Keratinocyte (primary cell): ENCODE measurements around the gene HECTD2. TPM values are rescaled to one million over a fixed set of nuclear protein-coding genes. Genes with fewer than 3 reads are reported as not detected.

Experiments used
- DNase-seq: peaks from one replicate; pipeline ENCODE4 v3.0.0-alpha.2; 2011; ENCODE audit warnings: low read depth, missing footprints, low spot score
- FAIRE-seq: peaks from 2 replicates; lab custom pipeline; 2011; peaks lifted over from hg19 to GRCh38; lab: Jason Lieb, UNC
- H2AFZ ChIP-seq: 2 replicates; pipeline ENCODE4 v1.6.0; 2012; ENCODE audit warnings: low read length, control low read depth, inconsistent platforms; ENCODE audit not compliant: control insufficient read depth
- H3K27ac ChIP-seq: 2 replicates; pipeline ENCODE4 v1.5.1; 2011; ENCODE audit warnings: low read length; ENCODE audit not compliant: control insufficient read depth, insufficient read depth
- H3K27me3 ChIP-seq: 3 replicates; pipeline ENCODE4 v1.6.0; 2011; ENCODE audit warnings: low read length; ENCODE audit not compliant: control insufficient read depth, insufficient read depth; ENCODE audit errors: extremely low read depth
- H3K36me3 ChIP-seq, 2 experiments: 2 replicates in 1 of 2; 3 replicates in 1 of 2; pipeline ENCODE4 v1.5.1; 2011; ENCODE audit warnings: low read length in 2 of 2, mild to moderate bottlenecking in 1 of 2; ENCODE audit not compliant: control insufficient read depth in 2 of 2, insufficient read depth in 2 of 2; ENCODE audit errors: extremely low read depth in 1 of 2
- H3K4me1 ChIP-seq: 3 replicates; pipeline ENCODE4 v1.5.1; 2011; ENCODE audit warnings: low read length; ENCODE audit not compliant: control insufficient read depth, insufficient read depth; ENCODE audit errors: extremely low read depth
- H3K4me2 ChIP-seq: 3 replicates; pipeline ENCODE4 v1.6.0; 2011; ENCODE audit warnings: low read depth, low read length; ENCODE audit not compliant: control insufficient read depth, insufficient read depth; ENCODE audit errors: extremely low read depth
- H3K4me3 ChIP-seq, 3 experiments: fragments of 200-600 bp in 1 of 3; sonication (generic) in 1 of 3; 2 replicates in 2 of 3; 3 replicates in 1 of 3; pipeline ENCODE4 v1.5.1; 2011 to 2016; ENCODE audit warnings: low read length in 3 of 3, mild to moderate bottlenecking in 3 of 3, control low read depth in 2 of 3, inconsistent platforms in 1 of 3, low read depth in 1 of 3, mixed read lengths in 1 of 3, mixed run types in 1 of 3, moderate library complexity in 1 of 3; ENCODE audit not compliant: control insufficient read depth in 2 of 3, insufficient read depth in 2 of 3; ENCODE audit errors: extremely low read depth in 1 of 3
- H3K79me2 ChIP-seq: 2 replicates; pipeline ENCODE4 v1.6.0; 2012; ENCODE audit warnings: low read length; ENCODE audit not compliant: control insufficient read depth, insufficient read depth
- H3K9ac ChIP-seq: 3 replicates; pipeline ENCODE4 v1.6.0; 2011; ENCODE audit warnings: low read length; ENCODE audit not compliant: control insufficient read depth, insufficient read depth; ENCODE audit errors: extremely low read depth
- H3K9me1 ChIP-seq: 3 replicates; pipeline ENCODE4 v1.6.0; 2011; ENCODE audit warnings: low read length; ENCODE audit not compliant: control insufficient read depth, insufficient read depth; ENCODE audit errors: extremely low read depth
- H3K9me3 ChIP-seq: 2 replicates; pipeline ENCODE4 v1.5.1; 2012; ENCODE audit warnings: low read depth, low read length; ENCODE audit not compliant: control insufficient read depth
- H4K20me1 ChIP-seq: 3 replicates; pipeline ENCODE4 v1.6.0; 2011; ENCODE audit warnings: low read length; ENCODE audit not compliant: control insufficient read depth, insufficient read depth; ENCODE audit errors: extremely low read depth
- CTCF ChIP-seq, 3 experiments: IDR thresholded peaks in 1 of 3; conservative IDR thresholded peaks in 1 of 3; optimal IDR thresholded peaks in 1 of 3; 2 replicates in 2 of 3; 3 replicates in 1 of 3; pipeline versions ENCODE3 to v1.5.1; 2011; ENCODE audit warnings: low read length in 3 of 3, mild to moderate bottlenecking in 3 of 3, moderate library complexity in 2 of 3, control low read depth in 1 of 3, inconsistent platforms in 1 of 3; ENCODE audit not compliant: insufficient read depth in 2 of 3; ENCODE audit errors: extremely low read depth in 1 of 3
- EZH2 ChIP-seq: IDR thresholded peaks from one replicate; pipeline ENCODE4 v1.6.1; 2012; ENCODE audit warnings: inconsistent platforms, mild to moderate bottlenecking, low read length, moderate library complexity
- dilution Hi-C: fragments of 300-500 bp; cut with MboI; formaldehyde crosslinking; loops from one replicate; pipeline ENCODE4 v1.7.0; 2020; ENCODE audit warnings: low sequenced_read_pairs; ENCODE audit not compliant: extremely low pct_ligation_motif_present
- polyA plus RNA-seq, 5 experiments: library from polyadenylated mRNA; depleted of rRNA in 3 of 5; stranded (reverse) in 3 of 5; stranded (forward) in 1 of 5; unstranded in 1 of 5; fragments of >200 nt; gene quantifications; 1 replicate in 1 of 5; 2 replicates in 3 of 5; 3 replicates in 1 of 5; pipeline versions ENCODE4 v1.2.1 to v1.2.3, GENCODE V29; 2011 to 2012; ENCODE audit warnings: missing spikeins in 2 of 5, low read depth in 1 of 5, low replicate concordance in 1 of 5

The HECTD2 gene
- polyA plus RNA-seq, 1 donor (not counting 4 experiments of a cell fraction or from before 2014, with no cell fraction given) = 2.2 TPM

GRCh38 chr10:91418416-91418815 lies 8.3 kb downstream of the HECTD2 start:
- no peaks in the 10 kb centered on the region for H3K36me3 ChIP-seq
- H3K4me2 ChIP-seq = no peak overlapping the region
- H3K9ac ChIP-seq = no peak overlapping the region
- H2AFZ ChIP-seq = no peak overlapping the region
- FAIRE-seq = no peak
- H4K20me1 ChIP-seq = no peaks in the 10 kb centered on the region
- H3K27ac ChIP-seq = no peak overlapping the region
- no peaks in the 10 kb centered on the region for H3K79me2 ChIP-seq
- no peaks in the 10 kb centered on the region for H3K9me3 ChIP-seq
- TF ChIP-seq EZH2 (no peak), CTCF (optimal IDR thresholded peaks at IDR 0.05 in 1 of 3, IDR thresholded peaks at IDR 0.05 in 1 of 3, conservative IDR thresholded peaks at IDR 0.05 in 1 of 3; ENCODE audit: extremely low read depth in 1 of 3, insufficient read depth in 2 of 3, low read length in 3 of 3) (no peak)
- no peaks in the 10 kb centered on the region for H3K27me3 ChIP-seq
- peaks cover 7% of the 10 kb centered on the region for H3K4me1 ChIP-seq
- no peaks in the 10 kb centered on the region for H3K9me1 ChIP-seq
- H3K4me3 ChIP-seq = no peak overlapping the region
- DNase-seq = no peak
- dilution Hi-C loops = no loop called here

- Histone ChIP-seq H3K4me2 (peak overlapping the region; percentile 24), H2AFZ (peak overlapping the region; percentile 73), H3K9me3 (no peaks in the 10 kb centered on the region), H3K9me1 (no peaks in the 10 kb centered on the region), H3K36me3 (no peaks in the 10 kb centered on the region), H3K79me2 (no peaks in the 10 kb centered on the region), H3K27me3 (no peaks in the 10 kb centered on the region), H4K20me1 (no peaks in the 10 kb centered on the region), H3K4me1 (peaks cover 7% of the 10 kb centered on the region), H3K4me3 (no peak overlapping the region), H3K27ac (no peak overlapping the region), H3K9ac (no peak overlapping the region)
- DNase-seq = no peak
- TF ChIP-seq CTCF (optimal IDR thresholded peaks at IDR 0.05 in 1 of 3, IDR thresholded peaks at IDR 0.05 in 1 of 3, conservative IDR thresholded peaks at IDR 0.05 in 1 of 3; ENCODE audit: extremely low read depth in 1 of 3, insufficient read depth in 2 of 3, low read length in 3 of 3) (no peak), EZH2 (no peak)
- dilution Hi-C loops = no loop called here
- FAIRE-seq = peak; percentile 13
Measured at GRCh38 chr10:91420868-91421267, 10.7 kb downstream of the HECTD2 start.
